Iris pigment epithelial cell (primary cell): ENCODE measurements around the gene ARHGEF11.

Experiments
- DNase-seq: peaks from one replicate; pipeline ENCODE4 v3.0.0-alpha.2; 2011; ENCODE audit warnings: low read depth

ARHGEF11 gene

DNA sequence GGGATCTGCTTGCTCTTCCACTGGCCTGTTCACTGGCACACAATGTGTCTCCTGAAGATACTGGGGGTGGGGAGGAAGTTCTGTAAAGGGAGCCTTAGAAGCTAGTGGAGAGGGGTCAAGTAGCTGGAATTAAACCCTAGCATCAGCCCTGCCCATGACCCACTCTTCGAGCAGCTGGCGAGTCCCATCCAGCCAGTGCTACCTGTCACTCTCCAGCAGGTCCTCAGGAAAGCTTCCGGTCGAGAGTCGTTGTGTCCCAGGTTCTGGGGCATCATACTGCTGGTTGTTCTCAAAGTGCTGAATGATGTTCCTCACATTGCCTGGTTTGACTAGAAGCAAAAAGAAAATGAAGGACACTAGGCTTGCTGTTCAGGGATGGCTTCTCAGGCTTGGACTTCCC lies 94.2 kb downstream of the ARHGEF11 start:
- DNase-seq: no peak

DNA sequence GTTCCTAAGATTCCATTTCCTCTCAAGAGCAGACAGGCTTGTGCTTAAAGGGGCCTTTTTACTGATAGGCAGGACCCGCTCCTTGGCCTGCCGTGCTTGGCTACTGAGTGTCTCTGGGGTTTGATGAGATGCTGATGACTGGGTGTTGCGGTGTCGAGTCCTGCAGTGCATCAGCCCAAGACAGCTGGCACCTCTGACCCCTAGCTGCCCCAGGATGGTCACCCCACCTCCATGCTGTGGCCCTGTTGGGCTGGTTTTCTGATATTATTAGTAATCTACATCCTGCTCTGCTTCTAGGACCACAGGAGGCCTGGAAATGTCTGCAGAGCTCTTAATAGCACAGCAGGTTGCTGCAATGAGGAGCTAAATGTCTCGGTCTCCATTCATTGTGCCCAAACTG lies 96.4 kb downstream of the ARHGEF11 start:
- DNase-seq: no peak

DNA sequence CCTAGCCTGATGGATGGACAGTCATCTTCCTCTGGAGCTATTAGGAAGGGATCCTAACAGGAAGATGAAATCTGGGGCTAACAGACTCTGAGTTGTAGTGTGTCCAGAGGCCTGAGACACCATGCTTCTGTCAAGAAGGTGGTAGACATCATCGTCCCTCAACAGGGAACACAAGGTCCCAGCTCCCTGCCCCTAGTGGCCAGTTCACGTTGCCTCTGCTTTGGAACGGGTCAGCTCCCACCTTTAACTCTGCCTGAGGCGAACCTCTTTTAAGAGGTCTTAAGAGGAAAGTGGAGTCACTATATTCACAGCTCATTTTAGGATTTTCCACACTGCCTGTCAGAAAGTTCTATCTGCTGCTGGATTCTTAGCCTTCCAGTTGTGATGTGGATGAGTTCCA lies 96.8 kb downstream of the ARHGEF11 start:
- no peak for DNase-seq

DNA sequence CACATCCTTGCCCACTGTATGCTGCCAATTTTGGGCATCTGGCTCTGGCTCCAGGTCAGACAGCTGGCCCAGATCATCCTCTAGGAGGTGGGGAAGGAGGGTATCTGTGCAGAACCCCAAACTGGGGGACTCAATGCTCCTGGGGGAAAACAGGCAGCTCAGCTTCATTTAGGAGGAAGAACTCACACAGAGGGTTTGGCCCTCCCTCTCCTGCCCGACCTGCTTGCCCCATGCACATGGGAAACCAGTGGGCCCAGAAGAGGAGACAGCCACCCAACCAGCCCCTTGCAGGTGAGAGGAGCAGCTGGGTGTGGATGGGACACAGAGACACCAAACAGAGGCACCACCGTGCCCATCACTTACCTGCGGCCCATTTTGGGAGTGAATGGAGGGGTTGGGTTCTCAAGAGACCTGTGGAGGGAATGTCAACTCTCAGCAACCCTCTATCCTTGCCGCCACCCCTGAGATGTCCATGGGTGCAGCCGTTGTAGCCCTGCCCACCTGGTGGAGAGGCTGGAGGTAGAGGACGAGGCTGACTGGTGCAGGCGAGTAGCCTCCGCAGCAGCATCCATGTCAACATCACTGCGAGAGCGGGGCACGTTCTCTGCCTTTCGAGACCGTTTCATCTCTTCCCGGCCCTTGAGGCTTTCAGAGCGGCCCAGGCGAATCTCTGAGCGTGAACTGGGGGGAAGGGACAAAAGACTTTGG lies 97.6 kb downstream of the ARHGEF11 start:
- DNase-seq: no peak

DNA sequence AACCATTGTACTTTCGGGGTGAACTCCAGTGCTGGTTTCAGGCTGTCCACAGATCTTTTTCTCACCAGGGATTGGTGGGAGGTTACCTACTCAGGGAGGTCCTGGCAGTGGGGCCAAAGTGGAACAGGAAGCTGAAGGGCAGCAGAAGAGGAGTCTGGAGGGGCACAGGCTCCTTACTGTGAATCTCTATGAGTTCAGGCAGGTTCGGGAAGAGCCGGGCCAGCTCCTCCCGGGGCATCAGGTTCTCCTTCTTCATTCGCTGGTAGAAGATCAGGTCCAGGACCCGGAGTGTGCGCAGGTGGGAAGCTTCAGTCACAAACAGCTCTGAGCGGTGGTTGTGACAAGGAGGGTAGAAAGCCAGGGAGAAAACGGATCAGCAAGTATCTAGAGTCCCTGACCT lies 98.4 kb downstream of the ARHGEF11 start:
- no peak for DNase-seq

DNA sequence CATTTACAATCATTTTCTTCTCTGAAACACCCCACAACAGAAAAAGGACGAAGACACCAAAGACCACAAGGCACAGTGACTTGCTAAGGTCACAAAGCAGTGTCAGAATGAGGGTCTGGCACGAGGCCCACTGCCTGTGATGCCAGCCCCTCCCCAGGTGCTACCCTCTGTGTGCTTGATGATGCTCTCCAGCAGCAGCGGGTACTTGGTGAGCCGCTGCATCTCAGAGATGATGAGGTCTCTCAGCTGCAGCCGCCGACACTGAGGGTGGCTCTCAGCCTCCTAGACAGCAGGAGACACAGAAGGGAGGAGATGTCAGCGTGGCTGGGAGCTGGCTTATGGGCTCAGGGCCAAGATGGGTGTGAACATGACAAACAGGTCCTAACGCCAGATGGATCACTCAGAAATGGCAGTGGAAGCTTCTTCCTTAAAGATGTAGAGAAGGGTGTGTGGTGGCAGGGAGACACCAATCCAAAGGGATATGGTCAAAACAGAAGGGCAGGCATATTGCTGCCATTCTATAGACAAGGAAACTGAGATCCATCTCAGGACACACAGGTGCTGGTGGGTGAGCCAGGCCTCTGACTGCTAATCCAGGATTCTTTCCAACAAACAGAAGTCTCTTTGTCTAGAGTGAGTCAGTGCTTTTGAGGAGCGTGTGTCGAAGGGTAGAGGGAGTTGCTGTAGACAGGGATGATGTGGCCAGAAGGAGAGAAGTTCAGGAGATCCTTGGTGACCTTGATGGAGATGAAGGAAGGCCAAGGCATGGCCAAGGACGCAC lies 99.5 kb downstream of the ARHGEF11 start:
- DNase-seq: no peak

DNA sequence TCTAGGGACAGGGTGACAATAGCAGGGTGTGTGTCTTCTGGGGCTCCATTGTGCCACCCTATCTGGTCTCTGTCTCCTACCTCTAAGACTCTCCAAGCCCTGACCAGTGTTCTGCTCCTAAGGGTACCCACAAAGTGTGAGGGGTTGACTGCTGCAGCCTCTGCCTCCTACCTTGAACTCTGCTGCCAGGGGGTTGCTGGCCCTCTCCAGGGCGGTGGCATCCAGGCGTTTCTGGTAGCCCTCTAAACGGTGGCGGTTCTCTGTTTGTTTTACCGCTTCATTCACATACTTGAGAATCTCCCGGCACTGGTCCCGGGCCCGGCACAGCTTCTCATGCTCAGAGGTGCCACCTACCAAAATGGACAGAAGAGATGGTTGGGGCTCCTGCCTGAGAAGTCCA lies 100.7 kb downstream of the ARHGEF11 start:
- DNase-seq: no peak

DNA sequence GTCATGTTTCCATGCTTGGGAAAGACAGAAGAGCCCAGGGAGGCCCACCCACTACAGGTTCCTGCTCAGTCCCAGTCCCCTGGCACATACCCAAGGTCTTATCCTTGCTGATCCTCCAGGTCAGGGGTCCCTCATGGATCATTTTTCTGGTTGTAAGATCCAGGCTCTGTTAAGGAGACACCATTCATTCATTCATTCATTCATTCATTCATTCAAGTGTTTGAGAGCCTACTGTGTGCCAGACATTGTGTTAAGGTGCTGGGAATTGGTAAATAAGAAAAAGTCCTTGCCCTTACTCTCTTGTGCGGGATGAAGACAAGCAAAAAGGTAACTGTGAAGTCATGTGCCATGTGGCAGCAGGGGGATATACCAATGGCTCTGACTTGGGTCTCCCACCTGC lies 101.3 kb downstream of the ARHGEF11 start:
- no peak for DNase-seq

DNA sequence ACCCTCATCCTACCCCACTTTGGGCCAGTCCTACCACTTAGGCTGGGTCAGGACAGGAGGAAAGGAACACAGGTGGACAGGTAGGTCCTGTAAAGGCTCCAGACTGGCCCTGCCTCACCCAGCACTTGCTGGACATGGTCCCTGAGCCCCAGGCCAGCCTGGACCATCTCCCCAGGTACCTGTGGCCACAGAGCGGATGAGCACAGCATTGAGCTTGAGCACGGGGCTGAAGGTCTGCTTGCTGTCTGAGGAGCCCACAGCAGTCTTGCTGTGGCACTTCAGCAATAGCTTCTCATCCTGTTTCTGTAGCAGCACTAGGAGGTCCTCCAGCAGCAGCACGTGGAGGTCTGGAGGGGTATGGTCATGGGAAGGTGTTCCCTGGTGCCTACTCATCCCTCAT lies 101.8 kb downstream of the ARHGEF11 start:
- DNase-seq: no peak

DNA sequence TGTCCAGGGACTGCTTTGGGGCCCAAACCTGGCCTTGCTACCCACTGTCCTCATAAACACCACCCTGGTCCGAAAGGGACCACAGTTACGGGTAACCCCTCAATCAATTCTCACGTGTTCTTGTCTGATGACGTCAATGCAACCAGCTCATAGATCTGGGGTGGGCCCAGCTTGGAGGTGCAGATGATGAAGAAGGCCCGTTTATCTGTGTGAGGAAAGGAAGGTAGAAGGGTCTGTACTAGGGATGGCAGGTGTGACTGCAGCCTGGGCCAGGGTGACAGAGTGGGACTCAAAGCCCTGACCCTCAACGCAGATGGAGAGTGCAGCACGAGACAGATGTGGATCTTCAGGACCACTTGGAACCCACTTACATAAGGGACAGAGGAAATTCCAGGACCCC lies 103.0 kb downstream of the ARHGEF11 start:
- no peak for DNase-seq

DNA sequence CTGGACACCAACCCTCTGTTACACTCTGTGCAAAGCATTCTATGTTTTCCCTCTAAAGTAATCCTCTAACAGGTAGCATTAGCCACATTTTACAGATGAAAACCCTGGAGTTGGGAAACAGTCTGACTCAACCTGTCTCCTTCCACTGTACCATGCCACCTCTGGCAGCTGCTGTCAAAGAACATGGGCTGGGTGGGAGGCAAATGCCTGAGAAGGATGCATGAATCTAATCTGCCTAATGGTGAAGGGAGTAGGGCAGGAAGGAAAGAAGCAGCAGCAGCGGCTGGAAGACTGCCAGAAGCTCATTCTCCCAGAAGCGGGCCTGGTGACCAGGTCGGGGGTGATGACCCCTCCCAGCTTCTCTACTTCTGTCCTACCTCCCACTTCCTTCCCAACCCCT lies 103.4 kb downstream of the ARHGEF11 start:
- no peak for DNase-seq

DNA sequence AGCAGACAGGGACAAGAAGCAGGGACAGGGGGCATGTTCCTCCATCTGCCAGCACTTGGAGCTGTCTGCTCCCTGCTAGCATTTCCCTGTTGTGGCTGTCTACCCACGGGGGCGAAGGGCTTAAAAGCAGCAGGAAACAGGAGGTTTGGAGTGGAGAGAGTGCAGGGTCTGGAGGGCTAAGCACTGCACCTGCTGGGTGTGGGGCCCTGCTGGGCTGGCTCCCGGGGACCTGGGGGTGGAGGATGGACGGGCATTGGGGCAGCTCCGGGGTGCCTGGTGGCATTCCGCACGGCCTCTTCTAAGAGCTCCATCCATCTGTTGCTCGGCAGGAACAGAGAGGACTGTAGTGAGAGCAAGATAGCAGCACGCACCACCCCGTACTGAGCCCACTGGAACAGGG lies 103.9 kb downstream of the ARHGEF11 start:
- DNase-seq: no peak

DNA sequence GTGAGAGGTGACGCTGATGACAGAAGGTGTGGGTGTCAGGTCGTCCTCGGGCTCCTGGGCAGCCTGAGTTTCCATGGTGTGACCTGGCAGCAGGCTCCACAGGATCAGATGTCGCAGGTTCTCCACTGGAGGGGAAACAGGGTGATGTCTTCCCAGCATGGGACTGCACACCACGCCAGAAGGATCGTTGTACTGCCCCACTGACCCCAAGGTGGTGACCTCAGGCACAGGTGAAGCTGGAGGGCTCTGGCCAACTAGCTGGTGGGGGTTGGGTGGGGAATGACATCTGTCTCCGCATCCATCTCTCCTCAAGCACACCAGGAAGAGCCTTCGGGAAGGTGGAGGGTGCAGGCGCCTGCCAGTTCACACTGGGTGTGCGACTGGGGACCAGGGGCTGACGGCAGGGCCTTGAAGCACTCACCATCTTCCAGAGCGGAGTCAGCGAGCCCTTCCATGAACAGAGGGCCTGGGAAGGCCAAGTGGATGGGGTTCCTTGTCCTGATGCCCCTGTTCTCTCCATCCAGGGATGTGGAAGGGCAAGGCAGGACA lies 105.7 kb downstream of the ARHGEF11 start:
- DNase-seq: no peak

DNA sequence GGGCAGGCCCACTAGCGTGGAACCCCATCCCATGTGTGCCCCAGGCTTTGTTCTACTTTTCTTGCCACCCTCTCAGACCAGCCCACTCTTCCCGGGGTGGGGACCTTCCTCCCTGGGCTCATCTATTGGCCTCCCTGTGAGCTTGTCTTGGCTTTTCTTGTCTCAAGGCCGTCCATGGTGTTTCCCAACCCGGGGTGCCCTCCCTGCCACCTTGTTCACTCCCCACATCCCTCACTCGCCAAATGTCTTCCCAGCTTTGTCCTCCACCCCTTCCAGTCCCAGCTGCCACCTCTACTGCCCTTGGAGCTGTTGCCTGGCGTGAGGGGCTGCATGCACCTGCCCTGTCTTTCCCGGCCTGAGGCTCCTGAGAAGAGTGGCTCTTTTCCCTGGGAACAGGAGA lies 106.7 kb downstream of the ARHGEF11 start:
- DNase-seq: no peak

DNA sequence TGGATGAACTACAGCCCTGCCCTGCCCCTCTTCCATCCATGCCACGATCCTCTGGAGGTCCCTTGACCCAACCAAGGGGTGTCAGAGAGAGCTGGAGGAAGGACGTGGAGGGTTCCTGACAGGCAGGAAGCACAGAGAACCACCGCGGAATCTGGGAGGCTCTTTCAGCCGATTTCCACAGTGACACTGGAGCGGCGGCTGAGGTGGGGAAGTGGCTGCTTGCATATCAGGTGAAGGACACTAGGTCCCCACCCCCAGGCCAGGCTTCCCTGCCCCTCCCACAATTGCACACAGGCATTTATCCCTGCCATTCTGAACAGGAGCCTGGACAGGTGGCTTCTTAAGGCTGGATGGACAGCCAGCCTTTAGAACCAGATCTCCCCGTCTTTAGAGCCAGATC lies 107.7 kb downstream of the ARHGEF11 start:
- DNase-seq: no peak

DNA sequence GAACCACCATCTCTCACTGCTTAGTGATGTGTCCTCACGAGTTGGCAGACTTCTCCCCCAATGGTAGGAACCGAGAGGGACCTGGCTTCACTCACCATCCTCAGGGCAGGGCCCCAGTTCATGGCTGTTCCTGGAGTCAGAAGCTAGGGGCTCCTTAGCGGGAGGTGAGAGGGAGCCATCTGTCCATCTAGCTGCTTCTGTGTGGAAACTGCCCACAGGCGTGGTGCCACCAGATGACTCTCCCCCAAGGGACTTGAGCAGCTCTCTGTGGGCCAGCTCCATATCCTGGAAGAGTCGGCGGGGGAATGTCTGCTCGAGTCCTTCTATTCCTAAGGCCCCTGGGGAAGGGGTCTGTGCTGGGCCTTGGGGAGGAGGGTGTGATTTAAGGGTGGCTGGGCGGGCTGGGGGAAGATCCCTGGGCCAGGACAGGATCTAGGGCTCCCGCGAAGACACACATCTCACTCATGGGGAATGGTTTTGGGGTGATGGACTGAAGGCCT lies 108.8 kb downstream of the ARHGEF11 start:
- DNase-seq: no peak

DNA sequence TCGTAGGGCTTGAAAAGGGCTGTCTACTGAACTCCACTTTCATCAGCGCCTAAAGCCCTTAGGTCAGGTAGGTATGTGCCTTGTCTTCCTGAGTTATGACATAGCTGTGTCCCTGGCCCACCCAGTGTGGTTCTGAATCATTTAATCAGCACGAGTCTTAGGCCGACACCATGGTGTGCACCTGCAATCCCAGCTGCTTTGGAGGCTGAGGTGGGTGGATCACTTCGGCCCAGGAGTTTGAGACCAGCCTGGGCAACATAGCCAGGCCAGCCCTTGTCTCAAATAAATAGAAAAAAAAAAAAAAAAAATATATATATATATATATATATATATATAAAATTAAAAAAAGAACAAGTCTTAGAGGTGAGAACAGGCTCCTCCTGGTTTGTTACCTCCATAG lies 109.4 kb downstream of the ARHGEF11 start:
- no peak for DNase-seq

DNA sequence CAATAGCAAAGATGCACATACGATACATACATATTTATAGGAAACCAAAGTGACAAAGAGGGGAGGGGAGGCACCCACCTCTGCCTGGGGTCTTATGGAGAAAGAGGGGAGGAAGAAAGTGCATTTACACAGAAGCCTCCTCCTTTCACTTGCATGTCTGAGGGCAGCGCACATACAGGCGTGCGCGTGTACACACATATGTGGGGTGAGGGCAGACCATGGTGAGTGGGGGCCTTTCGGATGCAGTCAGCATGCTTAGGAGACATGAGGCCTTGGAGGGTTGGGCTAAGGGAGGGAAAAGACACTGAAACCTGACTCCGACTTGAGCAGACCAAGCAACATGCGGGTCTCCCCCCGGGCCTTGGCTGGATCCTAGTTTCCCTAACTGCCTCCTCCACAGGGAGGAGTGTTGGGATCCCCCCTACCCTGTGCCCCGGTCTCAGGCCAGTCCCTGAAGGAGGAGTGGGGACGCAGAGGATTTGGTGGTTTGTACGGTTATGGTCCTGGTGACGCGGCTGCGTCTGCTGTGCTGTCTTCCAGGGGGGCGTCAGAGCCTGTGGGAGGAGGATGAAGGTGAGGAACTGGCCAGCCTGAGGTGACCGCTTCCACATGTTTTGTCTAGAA lies 109.9 kb downstream of the ARHGEF11 start:
- no peak for DNase-seq

DNA sequence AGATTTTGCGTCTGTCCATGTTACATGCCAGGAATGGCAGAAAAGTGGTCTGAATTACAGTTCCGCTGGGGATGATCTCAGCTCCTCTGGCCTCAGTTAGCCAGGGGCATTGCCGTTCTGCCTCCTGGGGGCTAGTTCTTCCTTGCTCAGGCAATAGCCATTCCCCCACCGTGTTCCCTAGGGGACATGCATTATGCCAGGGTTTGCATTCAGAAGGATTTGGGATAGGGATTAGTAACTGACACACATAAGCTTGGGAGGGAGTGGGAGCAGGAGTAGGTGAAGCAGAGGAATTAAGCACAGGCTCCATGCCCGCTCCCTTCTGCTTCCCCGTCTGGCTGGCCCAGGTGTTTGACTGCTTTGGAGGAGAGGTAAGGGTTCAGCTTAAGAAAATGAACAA lies 112.4 kb downstream of the ARHGEF11 start:
- DNase-seq: no peak

DNA sequence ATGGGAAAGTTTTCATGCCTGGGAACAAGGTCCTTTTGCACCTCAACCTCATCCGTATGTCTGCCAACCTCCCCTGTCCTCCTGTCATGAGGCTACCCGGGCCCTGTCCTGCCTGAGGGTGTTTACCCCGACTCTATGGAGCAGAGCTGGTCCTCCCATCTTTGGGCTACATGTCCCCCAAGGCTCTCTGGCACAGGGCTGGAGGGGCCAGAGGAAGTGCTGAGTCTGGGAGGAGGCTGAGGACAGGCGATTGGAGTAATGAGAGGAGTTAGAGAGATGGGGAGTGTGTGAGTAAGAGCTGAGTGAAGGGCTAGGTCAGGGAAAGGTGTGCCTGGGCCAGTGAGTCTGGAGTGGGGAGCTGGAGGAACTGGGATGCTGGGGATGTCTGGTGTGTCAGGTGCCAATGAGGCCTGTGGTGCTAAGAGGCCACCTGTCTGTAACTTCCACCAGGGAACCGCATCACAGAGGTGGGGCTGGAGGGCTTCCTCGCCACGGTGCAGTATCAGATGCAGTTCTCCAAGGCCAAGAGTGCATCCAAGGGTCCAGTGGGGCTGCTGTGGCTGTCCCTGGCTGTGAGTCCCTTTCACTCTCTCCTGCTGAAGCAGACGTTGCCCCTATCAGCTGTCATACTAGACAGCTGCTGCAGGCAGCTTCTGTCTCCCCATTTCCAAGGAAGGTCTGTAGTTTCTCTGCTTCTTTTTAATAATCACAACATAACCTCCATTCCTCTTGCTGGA lies 113.4 kb downstream of the ARHGEF11 start:
- DNase-seq: no peak

DNA sequence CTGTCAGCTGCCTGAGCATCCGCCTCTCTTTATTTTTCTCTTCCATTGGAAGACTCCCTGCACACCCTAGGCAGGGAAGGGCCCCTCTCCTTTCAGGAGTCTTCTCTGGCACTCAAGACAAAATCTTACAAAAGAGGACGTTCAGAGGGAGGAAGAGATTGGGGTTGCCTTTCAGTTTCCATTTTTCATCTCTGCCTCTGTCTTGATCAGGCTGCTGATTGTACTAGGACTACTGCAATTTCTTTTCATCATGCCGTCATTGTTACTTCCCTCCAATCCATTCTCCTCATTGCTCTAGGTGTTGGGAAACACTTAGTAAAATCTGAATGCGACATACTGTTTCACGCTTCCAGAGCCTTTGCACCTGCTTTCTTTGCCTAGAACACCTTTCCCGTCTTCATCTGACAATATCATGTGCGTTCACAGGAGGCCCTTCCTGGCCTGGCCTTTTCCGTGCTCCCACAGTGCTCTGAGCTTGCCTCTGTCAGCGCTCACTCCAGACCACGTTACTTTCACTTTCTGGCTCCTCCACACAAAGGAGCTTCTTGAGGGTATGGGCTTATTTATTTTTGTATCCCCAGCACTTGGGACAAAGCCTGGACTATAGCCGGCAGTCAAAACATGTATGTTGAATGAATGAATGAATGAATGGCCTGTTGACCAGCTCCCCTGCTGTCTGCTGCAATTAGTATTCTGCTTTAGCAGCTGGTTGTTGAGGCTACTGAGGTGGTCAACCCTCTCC lies 114.2 kb downstream of the ARHGEF11 start:
- peak; percentile 62 for DNase-seq
